ENCODE results near the gene PDCD6IP.

The PDCD6IP gene

DNA sequence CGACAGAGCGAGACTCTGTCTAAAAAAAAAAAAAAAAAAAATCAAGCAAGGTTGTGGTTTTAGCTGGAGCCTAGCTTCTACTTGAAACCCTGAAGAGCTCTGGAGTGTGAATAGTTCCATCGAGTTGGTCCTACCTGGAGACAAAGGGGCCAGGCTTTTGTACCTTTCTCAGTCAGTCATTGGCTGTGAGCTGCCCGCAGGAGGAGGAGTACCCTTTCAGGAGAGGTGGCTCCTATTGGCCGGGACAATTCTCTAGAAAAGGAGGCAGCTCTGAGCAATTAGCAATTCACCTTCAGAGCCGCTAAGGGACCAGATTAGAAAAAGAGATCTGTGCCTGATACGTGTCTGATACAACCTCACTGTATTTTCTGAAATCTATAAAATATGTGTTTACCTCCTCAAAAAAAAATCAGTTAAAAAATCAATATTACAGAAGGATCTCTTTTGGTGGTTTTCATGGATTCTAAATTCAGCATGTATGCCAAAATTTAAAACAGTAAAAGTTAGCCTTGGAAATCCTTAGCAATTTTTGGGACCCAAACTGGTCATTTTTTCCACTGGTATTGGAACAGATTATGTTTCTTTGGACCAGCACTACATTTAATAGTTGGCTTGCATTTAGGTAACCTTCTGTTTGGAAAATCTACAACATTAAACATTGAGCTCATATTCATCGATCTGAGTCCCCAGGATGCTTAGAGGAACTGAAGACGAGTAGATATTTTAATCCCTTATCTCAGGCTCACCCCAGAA lies 29.7 kb upstream of the PDCD6IP start:
- H3F3A ChIP-seq (ENCODE audit: control insufficient read depth, insufficient read depth) = no peaks in the 10 kb centered on the region
- H3K9me3 ChIP-seq (ENCODE audit: control insufficient read depth, insufficient read depth, low read length) = no peaks in the 10 kb centered on the region
- TF ChIP-seq EZH2phosphoT487 (IDR thresholded peaks at IDR 0.05; ENCODE audit: borderline replicate concordance, low read length) = no peak
- TF ChIP-seq, protein P1, sequence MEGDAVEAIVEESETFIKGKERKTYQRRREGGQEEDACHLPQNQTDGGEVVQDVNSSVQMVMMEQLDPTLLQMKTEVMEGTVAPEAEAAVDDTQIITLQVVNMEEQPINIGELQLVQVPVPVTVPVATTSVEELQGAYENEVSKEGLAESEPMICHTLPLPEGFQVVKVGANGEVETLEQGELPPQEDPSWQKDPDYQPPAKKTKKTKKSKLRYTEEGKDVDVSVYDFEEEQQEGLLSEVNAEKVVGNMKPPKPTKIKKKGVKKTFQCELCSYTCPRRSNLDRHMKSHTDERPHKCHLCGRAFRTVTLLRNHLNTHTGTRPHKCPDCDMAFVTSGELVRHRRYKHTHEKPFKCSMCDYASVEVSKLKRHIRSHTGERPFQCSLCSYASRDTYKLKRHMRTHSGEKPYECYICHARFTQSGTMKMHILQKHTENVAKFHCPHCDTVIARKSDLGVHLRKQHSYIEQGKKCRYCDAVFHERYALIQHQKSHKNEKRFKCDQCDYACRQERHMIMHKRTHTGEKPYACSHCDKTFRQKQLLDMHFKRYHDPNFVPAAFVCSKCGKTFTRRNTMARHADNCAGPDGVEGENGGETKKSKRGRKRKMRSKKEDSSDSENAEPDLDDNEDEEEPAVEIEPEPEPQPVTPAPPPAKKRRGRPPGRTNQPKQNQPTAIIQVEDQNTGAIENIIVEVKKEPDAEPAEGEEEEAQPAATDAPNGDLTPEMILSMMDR (IDR thresholded peaks at IDR 0.05; ENCODE audit: low read depth, low read length, poor library complexity, severe bottlenecking) = no peak
- H3K4me2 ChIP-seq (ENCODE audit: low read length) = no peak overlapping the region
- no peak overlapping the region for H3K27ac ChIP-seq (ENCODE audit: low read depth, low read length)
- no peaks in the 10 kb centered on the region for H4K20me1 ChIP-seq (ENCODE audit: control insufficient read depth, insufficient read depth, low read depth, low read length)
- no peaks in the 10 kb centered on the region for H3K36me3 ChIP-seq (ENCODE audit: control insufficient read depth, low read length)
- no peaks in the 10 kb centered on the region for H3K79me2 ChIP-seq (ENCODE audit: control insufficient read depth, low read length)
- H3K27me3 ChIP-seq (ENCODE audit: control insufficient read depth, low read length) = peaks cover 3% of the 10 kb centered on the region; the same call in 1 of the 2 replicates
- no peak overlapping the region for H3K4me3 ChIP-seq (ENCODE audit: low read length)
- H3K4me1 ChIP-seq (ENCODE audit: control insufficient read depth, low read length) = no peaks in the 10 kb centered on the region
- H3K9me2 ChIP-seq (replicated peaks; ENCODE audit: control insufficient read depth, low read length) = no peaks in the 10 kb centered on the region

DNA sequence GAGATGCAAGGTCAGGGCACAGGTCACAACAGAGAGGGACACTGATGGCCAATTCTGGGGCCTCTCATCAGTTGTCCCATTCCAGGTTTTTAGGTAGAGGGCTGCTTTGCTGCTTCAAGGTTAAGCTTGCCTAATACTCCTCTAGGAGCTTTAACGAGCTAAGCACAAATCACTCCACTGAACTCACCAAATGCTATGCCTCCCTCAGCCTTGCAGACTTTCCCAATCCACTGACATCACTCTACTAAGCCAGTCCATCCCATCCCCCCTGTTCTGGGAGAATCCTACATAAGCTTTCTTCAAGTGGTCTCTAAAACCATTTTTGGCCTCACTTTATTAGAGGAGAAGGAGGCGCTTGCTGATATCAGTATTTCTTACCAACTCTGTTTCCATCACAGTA lies 24.8 kb upstream of the PDCD6IP start:
- peaks cover 3% of the 10 kb centered on the region; the same call in 1 of the 2 replicates for H3K27me3 ChIP-seq (ENCODE audit: control insufficient read depth, low read length)
- no peaks in the 10 kb centered on the region for H3K36me3 ChIP-seq (ENCODE audit: control insufficient read depth, low read length)
- no peaks in the 10 kb centered on the region for H4K20me1 ChIP-seq (ENCODE audit: control insufficient read depth, insufficient read depth, low read depth, low read length)
- TF ChIP-seq, protein P1 (IDR thresholded peaks at IDR 0.05; ENCODE audit: low read depth, low read length, poor library complexity, severe bottlenecking) = no peak
- no peak for TF ChIP-seq EZH2phosphoT487 (IDR thresholded peaks at IDR 0.05; ENCODE audit: borderline replicate concordance, low read length)
- H3K9me3 ChIP-seq (ENCODE audit: control insufficient read depth, insufficient read depth, low read length) = no peaks in the 10 kb centered on the region
- H3K9me2 ChIP-seq (replicated peaks; ENCODE audit: control insufficient read depth, low read length) = no peaks in the 10 kb centered on the region
- H3K4me3 ChIP-seq (ENCODE audit: low read length) = no peak overlapping the region
- no peaks in the 10 kb centered on the region for H3F3A ChIP-seq (ENCODE audit: control insufficient read depth, insufficient read depth)
- no peaks in the 10 kb centered on the region for H3K4me1 ChIP-seq (ENCODE audit: control insufficient read depth, low read length)
- H3K27ac ChIP-seq (ENCODE audit: low read depth, low read length) = no peak overlapping the region
- H3K4me2 ChIP-seq (ENCODE audit: low read length) = no peak overlapping the region
- H3K79me2 ChIP-seq (ENCODE audit: control insufficient read depth, low read length) = no peaks in the 10 kb centered on the region

DNA sequence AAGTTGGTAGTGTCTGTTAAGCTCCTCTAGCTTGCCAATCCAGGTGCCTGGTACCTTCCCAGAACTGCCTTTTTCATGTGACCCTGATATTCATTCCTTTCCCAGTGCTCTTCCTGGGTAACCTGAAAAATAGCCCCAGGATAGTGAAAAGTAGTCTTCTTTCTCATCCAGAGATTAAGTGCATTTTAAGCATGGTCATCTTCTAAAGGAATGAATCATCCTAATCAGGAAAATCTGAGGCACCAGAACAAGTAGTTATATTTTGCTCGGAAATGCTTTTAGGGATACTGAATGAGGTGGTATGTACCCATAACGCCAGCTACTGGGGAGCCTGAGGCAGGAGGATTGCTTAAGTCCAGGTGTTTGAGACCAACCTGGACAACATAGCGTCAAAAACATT lies 23.1 kb upstream of the PDCD6IP start:
- H3K27me3 ChIP-seq (ENCODE audit: control insufficient read depth, low read length) = peaks cover 3% of the 10 kb centered on the region; the same call in 1 of the 2 replicates
- no peaks in the 10 kb centered on the region for H3F3A ChIP-seq (ENCODE audit: control insufficient read depth, insufficient read depth)
- H3K4me1 ChIP-seq (ENCODE audit: control insufficient read depth, low read length) = no peaks in the 10 kb centered on the region
- H3K4me3 ChIP-seq (ENCODE audit: low read length) = no peak overlapping the region
- no peak for TF ChIP-seq EZH2phosphoT487 (IDR thresholded peaks at IDR 0.05; ENCODE audit: borderline replicate concordance, low read length)
- TF ChIP-seq, protein P1 (IDR thresholded peaks at IDR 0.05; ENCODE audit: low read depth, low read length, poor library complexity, severe bottlenecking) = no peak
- no peaks in the 10 kb centered on the region for H3K79me2 ChIP-seq (ENCODE audit: control insufficient read depth, low read length)
- no peaks in the 10 kb centered on the region for H3K9me3 ChIP-seq (ENCODE audit: control insufficient read depth, insufficient read depth, low read length)
- no peaks in the 10 kb centered on the region for H3K36me3 ChIP-seq (ENCODE audit: control insufficient read depth, low read length)
- H4K20me1 ChIP-seq (ENCODE audit: control insufficient read depth, insufficient read depth, low read depth, low read length) = no peaks in the 10 kb centered on the region
- no peak overlapping the region for H3K4me2 ChIP-seq (ENCODE audit: low read length)
- no peak overlapping the region for H3K27ac ChIP-seq (ENCODE audit: low read depth, low read length)
- H3K9me2 ChIP-seq (replicated peaks; ENCODE audit: control insufficient read depth, low read length) = no peaks in the 10 kb centered on the region

Measured in DOHH2 (cell line).